8988T (cell line): ENCODE results near the gene NALCN.
A peak's percentile ranks its signal among the peaks of the same experiment; 100 is the strongest.

Experiments used
- DNase-seq: peaks from one replicate; pipeline ENCODE4 v3.0.0; 2011

NALCN gene

GRCh38 chr13:101271681-101272245, 144.5 kb downstream of the NALCN start:
- DNase-seq, result no peak

DNA sequence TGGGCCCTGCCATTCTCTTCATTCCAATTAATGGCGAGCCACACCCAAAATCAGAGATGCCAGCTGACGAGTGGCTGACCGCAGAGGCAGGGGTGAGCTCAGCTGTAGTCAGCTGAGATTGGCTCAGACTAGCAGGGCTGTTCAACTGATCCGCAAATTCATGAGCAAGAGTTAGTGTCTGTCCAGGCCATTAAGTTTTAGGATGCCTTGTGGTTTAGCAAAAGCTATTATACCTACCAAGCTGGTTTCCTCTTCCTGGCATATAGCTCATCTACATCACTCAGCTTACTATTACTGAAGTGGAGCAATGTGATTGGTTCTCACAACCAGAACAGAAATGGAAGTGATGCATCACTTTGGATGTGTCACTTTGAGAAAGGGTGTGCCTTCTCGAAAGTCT, 148.7 kb downstream of the NALCN start:
- DNase-seq, result no peak

GRCh38 chr13:101265934-101266333, 150.4 kb downstream of the NALCN start:
- no peak for DNase-seq

GRCh38 chr13:101264931-101265330, 151.4 kb downstream of the NALCN start:
- no peak for DNase-seq

DNA sequence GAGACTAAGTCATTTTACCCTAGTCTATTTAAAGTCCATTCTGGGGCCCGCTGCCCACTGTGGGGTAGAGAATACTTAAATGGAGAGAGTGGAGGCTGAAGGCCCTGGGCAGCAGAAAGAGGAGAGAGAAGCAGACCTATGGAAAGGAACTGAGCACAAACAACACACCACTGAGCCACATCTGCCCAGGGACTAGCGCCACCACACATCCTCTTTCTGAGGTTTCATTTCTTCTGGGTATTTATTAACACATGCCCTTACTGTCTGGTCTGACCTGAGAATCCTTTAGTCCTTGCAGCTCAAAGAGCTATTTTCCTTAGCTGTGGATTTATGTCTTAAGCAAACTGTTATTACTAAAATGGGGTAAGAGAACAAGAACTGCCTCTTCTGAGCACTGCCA, 154.0 kb downstream of the NALCN start:
- no peak for DNase-seq

DNA sequence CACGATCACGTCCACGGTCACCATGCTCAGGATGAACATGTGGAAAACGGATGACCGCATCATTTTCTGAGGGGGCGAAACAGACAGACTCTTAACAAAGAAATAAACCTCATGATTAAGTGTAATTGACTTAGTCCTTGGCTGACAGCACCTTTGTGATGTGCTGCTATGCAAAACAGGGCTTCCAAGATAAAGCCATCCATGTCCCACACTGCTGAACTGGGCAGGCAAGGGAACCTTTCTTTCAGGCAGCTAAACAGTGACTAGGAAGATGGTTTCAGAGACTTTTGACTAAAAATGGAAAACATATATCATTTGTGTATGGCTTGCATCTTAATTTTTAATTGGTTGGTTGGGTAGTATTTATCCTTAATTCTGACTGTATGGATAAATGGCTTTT, 157.8 kb downstream of the NALCN start:
- no peak for DNase-seq

- DNase-seq, result peak; percentile 39
These were observed 158.2 kb downstream of the NALCN start for GRCh38 chr13:101258071-101258470.

GRCh38 chr13:101248739-101249514, 167.4 kb downstream of the NALCN start:
- DNase-seq, result no peak

GRCh38 chr13:101242720-101243119, 173.6 kb downstream of the NALCN start:
- no peak for DNase-seq

DNA sequence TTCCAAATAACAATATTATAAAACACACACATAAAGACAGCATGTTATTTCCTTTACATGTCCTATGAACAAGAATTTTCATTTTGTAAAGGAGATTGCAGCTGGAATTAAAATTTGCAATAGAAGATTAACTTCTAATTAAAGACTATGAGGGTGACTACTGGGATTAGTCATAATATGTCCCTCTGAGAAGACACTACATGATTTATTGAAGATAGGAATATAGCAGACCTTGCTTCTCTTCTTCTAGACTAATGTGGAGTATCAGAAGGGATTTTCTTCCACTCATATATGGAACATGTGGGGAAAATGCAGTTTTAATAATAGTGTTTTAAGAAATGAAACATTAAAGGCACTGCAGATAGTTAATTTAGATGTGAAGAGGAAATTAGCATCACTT, 177.8 kb downstream of the NALCN start:
- DNase-seq, result no peak

- no peak for DNase-seq
These were observed 184.4 kb downstream of the NALCN start for GRCh38 chr13:101231751-101232428.

DNA sequence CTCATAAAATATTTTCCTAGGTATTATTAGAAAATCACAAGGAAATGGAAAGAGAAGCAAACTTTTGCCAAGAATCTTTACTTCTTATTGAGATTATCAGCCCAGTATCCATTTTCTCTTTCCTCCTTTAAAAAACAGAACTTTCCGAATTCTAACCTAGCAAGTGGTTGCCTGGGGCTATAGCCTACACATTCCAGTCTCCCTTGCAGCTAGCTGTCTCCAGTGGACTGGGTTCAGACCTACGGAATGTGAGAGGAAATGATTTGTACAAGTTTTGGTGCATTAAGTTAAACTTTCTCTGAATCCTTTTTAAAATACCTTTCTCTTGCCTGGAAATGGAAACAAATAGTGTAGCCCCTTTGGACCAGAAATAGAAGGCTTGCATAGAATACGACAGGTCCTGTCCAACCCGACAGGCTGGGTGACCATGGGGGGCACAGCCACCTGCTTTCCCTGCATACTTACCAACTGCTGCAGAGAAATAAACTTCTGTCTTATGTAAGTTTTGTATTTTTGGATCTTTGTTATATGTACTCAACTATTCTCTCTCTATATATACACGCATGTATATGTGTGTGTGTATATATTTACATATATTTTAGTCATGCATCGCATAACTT, 185.9 kb downstream of the NALCN start:
- no peak for DNase-seq

- no peak for DNase-seq
These were observed 196.6 kb downstream of the NALCN start for GRCh38 chr13:101219609-101220265.

DNA sequence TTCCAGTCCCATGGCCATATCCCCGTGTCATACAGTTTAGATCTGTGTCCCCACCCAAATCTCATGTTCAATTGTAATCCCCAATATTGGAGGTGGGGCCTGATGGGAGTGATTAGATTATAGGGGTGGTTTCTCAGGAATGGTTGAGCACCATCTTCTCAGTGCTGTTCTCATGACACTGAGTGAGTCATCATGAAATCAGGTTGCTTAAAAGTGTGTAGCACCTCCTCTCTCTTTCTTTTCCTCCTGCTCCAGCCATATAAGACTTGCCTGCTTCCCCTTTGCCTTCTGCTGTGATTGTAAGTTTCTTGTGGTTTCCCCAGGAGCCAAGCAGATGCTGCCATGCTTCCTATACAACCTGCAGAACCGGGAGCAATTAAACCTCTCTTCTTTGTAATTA, 197.8 kb downstream of the NALCN start:
- no peak for DNase-seq

- DNase-seq, result no peak
These were observed 199.2 kb downstream of the NALCN start for GRCh38 chr13:101217086-101217485.

DNA sequence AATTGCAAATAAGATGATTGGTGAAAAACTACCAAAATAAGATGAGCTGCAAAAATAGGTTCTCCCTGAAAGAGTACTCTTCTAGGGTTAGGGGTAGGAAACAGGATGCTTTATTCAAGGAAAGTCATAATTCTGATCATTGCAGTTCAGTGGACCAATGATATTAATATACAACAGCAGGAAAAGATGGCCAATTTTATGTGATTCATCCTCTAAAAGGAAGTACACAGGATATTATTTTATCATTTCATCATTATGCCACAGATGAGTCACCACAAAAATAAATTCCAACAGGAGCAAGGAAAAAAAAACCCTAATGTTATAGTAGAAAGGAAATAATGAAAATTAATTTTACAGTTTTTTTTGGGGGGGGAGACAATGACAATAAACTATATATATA, 205.0 kb downstream of the NALCN start:
- no peak for DNase-seq

- DNase-seq, result no peak
These were observed 205.5 kb downstream of the NALCN start for GRCh38 chr13:101210774-101211173.

GRCh38 chr13:101209206-101209893, 207.0 kb downstream of the NALCN start:
- DNase-seq, result no peak

DNA sequence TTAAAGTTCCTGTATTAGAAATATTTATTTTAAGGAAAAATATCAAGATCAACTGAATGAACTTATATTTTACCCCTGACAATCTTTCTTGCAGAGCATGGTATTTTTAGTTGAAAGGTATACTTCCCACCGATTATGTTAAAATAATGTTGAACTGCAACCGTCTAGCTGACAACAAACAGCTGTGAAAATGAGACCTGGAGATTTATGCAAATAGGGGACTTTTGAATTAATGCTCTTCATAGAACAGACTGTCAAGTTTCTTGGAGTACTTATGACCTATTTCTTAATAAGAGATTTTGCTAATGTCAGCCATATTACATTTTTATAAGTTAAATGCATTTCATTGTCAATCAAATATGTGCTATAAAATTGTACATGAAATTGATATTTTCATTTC, 210.9 kb downstream of the NALCN start:
- DNase-seq, result no peak

DNA sequence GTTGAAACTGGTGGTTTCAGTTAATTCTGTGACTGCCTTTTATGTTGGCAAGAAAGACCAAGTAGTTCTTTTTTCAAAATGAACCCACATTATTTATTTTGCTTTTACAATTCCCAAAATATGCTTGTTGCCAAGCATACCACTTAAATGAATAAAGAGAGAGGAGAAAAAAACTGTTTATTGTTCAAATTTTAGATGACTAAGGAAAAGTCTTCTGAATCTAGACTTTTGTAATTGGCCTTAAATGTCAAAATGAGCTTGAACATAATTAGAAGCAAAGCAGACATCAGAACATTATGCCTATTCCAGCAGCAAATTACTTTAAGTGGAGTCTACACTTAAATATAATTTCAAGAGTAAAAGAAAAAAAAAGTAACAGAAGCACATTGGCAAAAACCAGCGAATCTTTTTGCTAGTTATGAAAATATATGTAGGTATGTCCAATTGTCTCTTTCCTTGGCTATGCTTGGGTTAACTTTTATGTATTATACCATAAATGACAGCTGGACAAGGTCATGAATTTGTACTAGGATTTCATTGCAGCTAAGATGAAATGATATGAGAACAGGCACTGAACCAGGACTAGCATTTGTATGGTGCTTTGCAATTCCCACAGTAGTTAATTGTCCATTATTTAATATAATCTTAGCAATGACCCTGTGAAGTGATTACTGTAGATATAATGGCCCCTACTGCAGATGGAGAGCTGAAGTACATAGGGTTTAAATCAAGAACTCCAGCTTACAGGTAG, 211.9 kb downstream of the NALCN start:
- no peak for DNase-seq

DNA sequence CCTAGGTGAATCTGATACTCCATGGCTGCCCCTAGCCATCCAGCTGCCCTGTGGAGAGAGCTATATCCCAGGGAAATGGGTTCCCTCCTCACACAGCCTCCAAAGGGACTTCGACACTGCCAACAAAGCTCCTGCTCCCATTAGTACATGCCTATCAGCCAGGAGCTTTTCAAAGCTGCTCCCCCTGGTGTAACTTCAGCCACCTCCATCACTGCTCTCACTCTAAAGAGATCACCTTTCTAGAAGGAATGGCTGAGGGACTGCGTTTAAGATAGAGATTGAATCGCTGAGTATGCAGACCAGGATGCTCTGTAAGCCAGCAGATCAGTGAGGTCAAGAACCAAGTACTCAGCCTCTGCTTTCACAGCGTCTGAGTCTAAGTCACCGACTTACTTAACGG, 213.7 kb downstream of the NALCN start:
- DNase-seq, result no peak

- DNase-seq, result no peak
These were observed 225.3 kb downstream of the NALCN start for GRCh38 chr13:101190976-101191375.
